BLaER1 (cell line): ENCODE results near the gene CCDC88C.

Experiments
- H3K27ac ChIP-seq: shearing (Covaris generic); formaldehyde crosslinking; 2 replicates; pipeline ENCODE4 v1.8.1; 2022
- H3K27me3 ChIP-seq: shearing (Covaris generic); formaldehyde crosslinking; 2 replicates; pipeline ENCODE4 v1.8.1; 2022
- H3K36me3 ChIP-seq: shearing (Covaris generic); formaldehyde crosslinking; 2 replicates; pipeline ENCODE4 v1.8.1; 2022
- H3K4me1 ChIP-seq: shearing (Covaris generic); formaldehyde crosslinking; 2 replicates; pipeline ENCODE4 v1.8.1; 2022
- H3K4me2 ChIP-seq: shearing (Covaris generic); formaldehyde crosslinking; 2 replicates; pipeline ENCODE4 v1.8.1; 2022
- H3K4me3 ChIP-seq: shearing (Covaris generic); formaldehyde crosslinking; 2 replicates; pipeline ENCODE4 v1.8.1; 2022
- H3K9ac ChIP-seq: shearing (Covaris generic); formaldehyde crosslinking; 2 replicates; pipeline ENCODE4 v1.8.1; 2022
- H3K9me3 ChIP-seq: shearing (Covaris generic); formaldehyde crosslinking; 2 replicates; pipeline ENCODE4 v1.8.1; 2022
- H4K20me1 ChIP-seq: shearing (Covaris generic); formaldehyde crosslinking; 2 replicates; pipeline ENCODE4 v1.8.1; 2022
- Cebpa-rat ChIP-seq: shearing (Covaris generic); IDR thresholded peaks from 2 replicates; pipeline ENCODE4 v1.8.1; 2022

Gene CCDC88C

GRCh38 chr14:91389150-91389549, 28.5 kb downstream of the CCDC88C start:
- no peaks in the 10 kb centered on the region for H3K36me3 ChIP-seq
- H3K27ac ChIP-seq = peak overlapping the region; percentile 78; the same call in 1 of the 2 replicates
- no peak for TF ChIP-seq Cebpa-rat
- H3K27me3 ChIP-seq = no peaks in the 10 kb centered on the region
- H3K9ac ChIP-seq = peak overlapping the region; percentile 61
- H3K4me3 ChIP-seq = 0 out of 2 replicates have a peak overlapping the region, but pooled peaks have one; percentile 54
- peaks cover 100% of the 10 kb centered on the region for H4K20me1 ChIP-seq
- H3K4me2 ChIP-seq = peak overlapping the region; percentile 99
- H3K9me3 ChIP-seq = no peaks in the 10 kb centered on the region
- peaks cover 100% of the 10 kb centered on the region for H3K4me1 ChIP-seq

GRCh38 chr14:91388551-91388975, 29.1 kb downstream of the CCDC88C start:
- Histone ChIP-seq H3K9me3 (no peaks in the 10 kb centered on the region), H3K4me3 (peak overlapping the region; percentile 54), H3K4me1 (peaks cover 100% of the 10 kb centered on the region), H3K36me3 (peaks cover 4% of the 10 kb centered on the region; the same call in 1 of the 2 replicates), H3K4me2 (peak overlapping the region; percentile 99), H3K27ac (peak overlapping the region; percentile 78), H4K20me1 (peaks cover 100% of the 10 kb centered on the region), H3K27me3 (no peaks in the 10 kb centered on the region), H3K9ac (peak overlapping the region; percentile 61)
- TF ChIP-seq Cebpa-rat = no peak

- H3K4me1 ChIP-seq = peaks cover 100% of the 10 kb centered on the region
- H3K9me3 ChIP-seq = no peaks in the 10 kb centered on the region
- H4K20me1 ChIP-seq = peaks cover 100% of the 10 kb centered on the region
- peaks cover 4% of the 10 kb centered on the region; the same call in 1 of the 2 replicates for H3K36me3 ChIP-seq
- no peak for TF ChIP-seq Cebpa-rat
- peak overlapping the region; percentile 54 for H3K4me3 ChIP-seq
- H3K4me2 ChIP-seq = peak overlapping the region; percentile 99
- H3K27ac ChIP-seq = peak overlapping the region; percentile 78
- H3K9ac ChIP-seq = peak overlapping the region; percentile 61; the same call in 1 of the 2 replicates
- H3K27me3 ChIP-seq = no peaks in the 10 kb centered on the region
These were observed 29.7 kb downstream of the CCDC88C start for GRCh38 chr14:91387951-91388381.

- Histone ChIP-seq H3K4me3 (peak overlapping the region; percentile 54), H4K20me1 (peaks cover 100% of the 10 kb centered on the region), H3K27me3 (no peaks in the 10 kb centered on the region), H3K9ac (0 out of 2 replicates have a peak overlapping the region, but pooled peaks have one; percentile 61), H3K27ac (peak overlapping the region; percentile 78), H3K4me2 (peak overlapping the region; percentile 99), H3K4me1 (peaks cover 100% of the 10 kb centered on the region), H3K9me3 (no peaks in the 10 kb centered on the region), H3K36me3 (peaks cover 4% of the 10 kb centered on the region; the same call in 1 of the 2 replicates)
- no peak for TF ChIP-seq Cebpa-rat
These were observed 30.3 kb downstream of the CCDC88C start for GRCh38 chr14:91387169-91387835.

- H3K27ac ChIP-seq = no peak overlapping the region
- peaks cover 100% of the 10 kb centered on the region for H3K4me1 ChIP-seq
- TF ChIP-seq Cebpa-rat = no peak
- no peak overlapping the region for H3K4me2 ChIP-seq
- H3K9ac ChIP-seq = no peak overlapping the region
- no peaks in the 10 kb centered on the region for H3K9me3 ChIP-seq
- no peaks in the 10 kb centered on the region for H3K27me3 ChIP-seq
- no peak overlapping the region for H3K4me3 ChIP-seq
- H4K20me1 ChIP-seq = peaks cover 100% of the 10 kb centered on the region
- H3K36me3 ChIP-seq = peaks cover 4% of the 10 kb centered on the region; the same call in 1 of the 2 replicates
These were observed 31.9 kb downstream of the CCDC88C start for GRCh38 chr14:91385697-91386096.

- no peak for TF ChIP-seq Cebpa-rat
- H3K27ac ChIP-seq = no peak overlapping the region
- H3K4me2 ChIP-seq = no peak overlapping the region
- no peak overlapping the region for H3K9ac ChIP-seq
- H3K4me1 ChIP-seq = peaks cover 100% of the 10 kb centered on the region
- H4K20me1 ChIP-seq = peaks cover 100% of the 10 kb centered on the region
- H3K36me3 ChIP-seq = peaks cover 4% of the 10 kb centered on the region; the same call in 1 of the 2 replicates
- H3K4me3 ChIP-seq = no peak overlapping the region
- H3K27me3 ChIP-seq = no peaks in the 10 kb centered on the region
- H3K9me3 ChIP-seq = no peaks in the 10 kb centered on the region
These were observed 32.4 kb downstream of the CCDC88C start for GRCh38 chr14:91385224-91385623.

- Histone ChIP-seq H3K4me1 (peaks cover 100% of the 10 kb centered on the region), H3K9me3 (no peaks in the 10 kb centered on the region), H3K27ac (peak overlapping the region; percentile 63), H3K27me3 (no peaks in the 10 kb centered on the region), H3K4me3 (no peak overlapping the region), H3K4me2 (peak overlapping the region; percentile 63), H4K20me1 (peaks cover 100% of the 10 kb centered on the region), H3K36me3 (peaks cover 15% of the 10 kb centered on the region), H3K9ac (peak overlapping the region; percentile 40; the same call in 1 of the 2 replicates)
- no peak for TF ChIP-seq Cebpa-rat
These were observed 34.2 kb downstream of the CCDC88C start for GRCh38 chr14:91383439-91383838.

GRCh38 chr14:91381801-91382670, 35.6 kb downstream of the CCDC88C start:
- H4K20me1 ChIP-seq = peaks cover 100% of the 10 kb centered on the region
- peaks cover 18% of the 10 kb centered on the region for H3K36me3 ChIP-seq
- 0 out of 2 replicates have a peak overlapping the region, but pooled peaks have one; percentile 63 for H3K27ac ChIP-seq
- H3K9ac ChIP-seq = no peak overlapping the region
- H3K4me2 ChIP-seq = peak overlapping the region; percentile 63
- no peaks in the 10 kb centered on the region for H3K9me3 ChIP-seq
- H3K4me1 ChIP-seq = peaks cover 100% of the 10 kb centered on the region
- TF ChIP-seq Cebpa-rat = no peak
- H3K27me3 ChIP-seq = no peaks in the 10 kb centered on the region
- H3K4me3 ChIP-seq = no peak overlapping the region

GRCh38 chr14:91380610-91381371, 36.8 kb downstream of the CCDC88C start:
- H4K20me1 ChIP-seq = peaks cover 100% of the 10 kb centered on the region
- no peaks in the 10 kb centered on the region for H3K9me3 ChIP-seq

More at GRCh38 chr14:91380610-91381371, 36.8 kb downstream of the CCDC88C start:
- Histone ChIP-seq H3K9ac (no peak overlapping the region), H3K27me3 (no peaks in the 10 kb centered on the region), H3K4me3 (no peak overlapping the region), H3K4me1 (peaks cover 100% of the 10 kb centered on the region), H3K4me2 (peak overlapping the region; percentile 63), H3K27ac (no peak overlapping the region), H3K36me3 (peaks cover 18% of the 10 kb centered on the region)
- no peak for TF ChIP-seq Cebpa-rat
